ENCODE results near the gene RNF214.

DNA sequence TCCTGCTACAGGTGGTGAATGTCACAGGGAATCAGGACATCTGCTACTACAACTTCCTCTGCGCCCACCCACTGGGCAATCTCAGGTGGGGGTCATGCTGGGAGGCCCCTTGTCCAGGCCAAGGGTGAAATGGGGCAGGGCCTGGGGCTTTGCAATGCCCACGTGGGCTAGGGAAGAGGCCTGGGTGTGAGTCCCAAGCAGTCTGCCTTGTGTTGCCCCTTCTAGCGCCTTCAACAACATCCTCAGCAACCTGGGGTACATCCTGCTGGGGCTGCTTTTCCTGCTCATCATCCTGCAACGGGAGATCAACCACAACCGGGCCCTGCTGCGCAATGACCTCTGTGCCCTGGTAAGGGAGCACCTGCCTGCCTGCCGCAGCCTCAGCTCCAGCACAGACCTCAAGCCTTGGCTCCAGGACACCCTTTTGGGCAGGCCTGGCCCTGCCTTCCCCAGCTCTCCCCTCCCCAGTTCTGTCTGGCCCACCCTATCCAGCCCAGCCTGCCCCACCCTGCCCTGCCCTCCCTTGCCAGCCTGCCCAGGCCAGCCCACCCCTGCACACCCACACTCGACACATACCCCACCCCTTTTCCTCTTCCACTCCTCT is 42.4 kb upstream of the RNF214 start:
- TF ChIP-seq, protein P1, sequence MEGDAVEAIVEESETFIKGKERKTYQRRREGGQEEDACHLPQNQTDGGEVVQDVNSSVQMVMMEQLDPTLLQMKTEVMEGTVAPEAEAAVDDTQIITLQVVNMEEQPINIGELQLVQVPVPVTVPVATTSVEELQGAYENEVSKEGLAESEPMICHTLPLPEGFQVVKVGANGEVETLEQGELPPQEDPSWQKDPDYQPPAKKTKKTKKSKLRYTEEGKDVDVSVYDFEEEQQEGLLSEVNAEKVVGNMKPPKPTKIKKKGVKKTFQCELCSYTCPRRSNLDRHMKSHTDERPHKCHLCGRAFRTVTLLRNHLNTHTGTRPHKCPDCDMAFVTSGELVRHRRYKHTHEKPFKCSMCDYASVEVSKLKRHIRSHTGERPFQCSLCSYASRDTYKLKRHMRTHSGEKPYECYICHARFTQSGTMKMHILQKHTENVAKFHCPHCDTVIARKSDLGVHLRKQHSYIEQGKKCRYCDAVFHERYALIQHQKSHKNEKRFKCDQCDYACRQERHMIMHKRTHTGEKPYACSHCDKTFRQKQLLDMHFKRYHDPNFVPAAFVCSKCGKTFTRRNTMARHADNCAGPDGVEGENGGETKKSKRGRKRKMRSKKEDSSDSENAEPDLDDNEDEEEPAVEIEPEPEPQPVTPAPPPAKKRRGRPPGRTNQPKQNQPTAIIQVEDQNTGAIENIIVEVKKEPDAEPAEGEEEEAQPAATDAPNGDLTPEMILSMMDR (IDR thresholded peaks at IDR 0.05): no peak
- TF ChIP-seq EZH2 (IDR thresholded peaks at IDR 0.05; ENCODE audit: borderline replicate concordance, insufficient read depth, low read depth, low read length, poor library complexity, severe bottlenecking): no peak
